OCI-LY3 (cell line): ENCODE measurements around the gene VWA3B.

Experiments used
- H2AFZ ChIP-seq: fragments of 200-600, 300-600 bp; shearing (Covaris generic); 2 replicates; pipeline ENCODE4 v1.6.0; 2014; ENCODE audit warnings: antibody characterized with exemption, low read depth, low read length
- H3K27ac ChIP-seq: fragments of 200-600, 300-600 bp; sonication (generic); 2 replicates; pipeline ENCODE4 v1.5.1; 2014; ENCODE audit warnings: mild to moderate bottlenecking, low read length, moderate library complexity, mixed read lengths
- H3K27me3 ChIP-seq: fragments of 200-600, 300-600 bp; sonication (generic); 2 replicates; pipeline ENCODE4 v1.6.1; 2014; ENCODE audit warnings: low read depth, low read length, mixed read lengths
- H3K36me3 ChIP-seq: fragments of 200-600, 300-600 bp; sonication (generic); replicated peaks from 2 replicates; pipeline ENCODE3; 2014; ENCODE audit warnings: low read depth, low read length, mixed read lengths
- H3K4me1 ChIP-seq: fragments of 300-600, 200-600 bp; sonication (generic); 2 replicates; pipeline ENCODE4 v1.6.1; 2014; ENCODE audit warnings: low read length, mixed read lengths
- H3K4me2 ChIP-seq: fragments of 200-600, 300-600 bp; sonication (generic); 2 replicates; pipeline ENCODE4 v1.6.1; 2014; ENCODE audit warnings: low read length, mixed read lengths
- H3K4me3 ChIP-seq: fragments of 300-600, 200-600 bp; sonication (generic); 2 replicates; pipeline ENCODE4 v1.5.1; 2014; ENCODE audit warnings: antibody characterized with exemption, mild to moderate bottlenecking, low read length, moderate library complexity
- H3K79me2 ChIP-seq: fragments of 300-600, 200-600 bp; shearing (Covaris generic); 2 replicates; pipeline ENCODE4 v1.6.1; 2014; ENCODE audit warnings: mild to moderate bottlenecking, low read length, mixed read lengths
- H3K9ac ChIP-seq: fragments of 300-600, 200-600 bp; shearing (Covaris generic); 2 replicates; pipeline ENCODE4 v1.6.0; 2014; ENCODE audit warnings: mild to moderate bottlenecking, low read length, moderate library complexity
- H3K9me3 ChIP-seq: fragments of 200-600, 300-600 bp; shearing (Covaris generic); 2 replicates; pipeline ENCODE4 v1.6.1; 2014; ENCODE audit warnings: low read length, mixed read lengths; ENCODE audit not compliant: insufficient read depth
- H4K20me1 ChIP-seq: fragments of 200-600, 300-600 bp; sonication (generic); 2 replicates; pipeline ENCODE4 v1.6.1; 2016; ENCODE audit warnings: low read length, mixed read lengths; ENCODE audit not compliant: insufficient read depth
- EZH2phosphoT487 ChIP-seq: fragments of 200-600 bp; shearing (Covaris generic); IDR thresholded peaks from 2 replicates; pipeline ENCODE4 v1.6.1; 2018; ENCODE audit warnings: antibody characterized with exemption, mixed run types, low read depth
- TF ChIP-seq, protein P1 (sequence below): fragments of 200-600, 300-600 bp; sonication (generic); IDR thresholded peaks from 2 replicates; pipeline ENCODE4 v1.5.1; 2014; ENCODE audit warnings: antibody characterized with exemption, low read length, low read depth

The VWA3B gene

DNA sequence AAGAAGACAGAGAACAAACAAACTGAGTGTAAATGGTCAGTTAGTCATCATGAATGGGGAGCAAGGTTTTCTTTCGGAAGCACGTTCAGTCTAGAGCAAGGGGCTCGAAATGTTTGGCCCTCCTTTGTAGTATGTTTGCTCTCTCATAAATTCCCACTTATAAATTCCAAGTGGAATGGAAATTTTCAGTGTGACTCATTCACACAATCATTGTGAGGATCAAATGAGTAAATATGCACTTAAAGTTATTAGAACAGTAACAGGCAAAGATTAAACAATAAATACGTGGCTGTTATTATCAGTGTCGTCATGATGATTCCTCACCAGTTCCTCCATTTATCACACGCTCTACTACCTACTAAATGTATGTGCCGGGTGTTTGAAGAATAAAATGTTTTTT lies 269.8 kb downstream of the VWA3B start:
- Histone ChIP-seq H3K36me3 (no peaks in the 10 kb centered on the region), H3K9me3 (no peaks in the 10 kb centered on the region), H4K20me1 (no peaks in the 10 kb centered on the region), H3K27me3 (no peaks in the 10 kb centered on the region), H3K4me2 (no peak overlapping the region), H2AFZ (no peak overlapping the region), H3K79me2 (no peaks in the 10 kb centered on the region), H3K27ac (no peak overlapping the region), H3K4me1 (no peaks in the 10 kb centered on the region), H3K9ac (no peak overlapping the region), H3K4me3 (no peak overlapping the region)
- TF ChIP-seq EZH2phosphoT487: no peak
- TF ChIP-seq, protein P1, sequence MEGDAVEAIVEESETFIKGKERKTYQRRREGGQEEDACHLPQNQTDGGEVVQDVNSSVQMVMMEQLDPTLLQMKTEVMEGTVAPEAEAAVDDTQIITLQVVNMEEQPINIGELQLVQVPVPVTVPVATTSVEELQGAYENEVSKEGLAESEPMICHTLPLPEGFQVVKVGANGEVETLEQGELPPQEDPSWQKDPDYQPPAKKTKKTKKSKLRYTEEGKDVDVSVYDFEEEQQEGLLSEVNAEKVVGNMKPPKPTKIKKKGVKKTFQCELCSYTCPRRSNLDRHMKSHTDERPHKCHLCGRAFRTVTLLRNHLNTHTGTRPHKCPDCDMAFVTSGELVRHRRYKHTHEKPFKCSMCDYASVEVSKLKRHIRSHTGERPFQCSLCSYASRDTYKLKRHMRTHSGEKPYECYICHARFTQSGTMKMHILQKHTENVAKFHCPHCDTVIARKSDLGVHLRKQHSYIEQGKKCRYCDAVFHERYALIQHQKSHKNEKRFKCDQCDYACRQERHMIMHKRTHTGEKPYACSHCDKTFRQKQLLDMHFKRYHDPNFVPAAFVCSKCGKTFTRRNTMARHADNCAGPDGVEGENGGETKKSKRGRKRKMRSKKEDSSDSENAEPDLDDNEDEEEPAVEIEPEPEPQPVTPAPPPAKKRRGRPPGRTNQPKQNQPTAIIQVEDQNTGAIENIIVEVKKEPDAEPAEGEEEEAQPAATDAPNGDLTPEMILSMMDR: no peak

DNA sequence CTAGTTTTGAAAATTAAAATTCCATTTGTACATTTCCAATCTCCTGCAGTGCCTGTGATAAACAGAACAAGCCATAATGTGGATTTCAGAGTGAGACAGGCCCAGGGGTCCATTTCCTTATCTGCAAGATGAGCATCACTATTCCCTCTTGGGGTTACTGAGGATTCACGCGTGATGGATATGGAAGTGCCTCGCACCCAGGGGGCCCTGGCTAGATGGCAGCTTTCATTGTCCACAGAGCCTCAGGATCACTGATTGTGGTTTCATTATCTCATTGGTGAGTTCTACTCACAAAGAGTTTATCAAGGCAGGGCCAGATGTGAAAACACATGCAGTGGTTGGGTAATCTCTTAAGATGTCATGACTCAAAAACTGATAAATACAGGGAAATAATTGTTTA lies 270.9 kb downstream of the VWA3B start:
- Histone ChIP-seq H3K79me2 (no peaks in the 10 kb centered on the region), H3K27ac (no peak overlapping the region), H3K4me2 (no peak overlapping the region), H3K4me3 (no peak overlapping the region), H4K20me1 (no peaks in the 10 kb centered on the region), H2AFZ (no peak overlapping the region), H3K9ac (no peak overlapping the region), H3K4me1 (no peaks in the 10 kb centered on the region), H3K36me3 (no peaks in the 10 kb centered on the region), H3K9me3 (no peaks in the 10 kb centered on the region), H3K27me3 (no peaks in the 10 kb centered on the region)
- TF ChIP-seq, protein P1: no peak
- no peak for TF ChIP-seq EZH2phosphoT487

DNA sequence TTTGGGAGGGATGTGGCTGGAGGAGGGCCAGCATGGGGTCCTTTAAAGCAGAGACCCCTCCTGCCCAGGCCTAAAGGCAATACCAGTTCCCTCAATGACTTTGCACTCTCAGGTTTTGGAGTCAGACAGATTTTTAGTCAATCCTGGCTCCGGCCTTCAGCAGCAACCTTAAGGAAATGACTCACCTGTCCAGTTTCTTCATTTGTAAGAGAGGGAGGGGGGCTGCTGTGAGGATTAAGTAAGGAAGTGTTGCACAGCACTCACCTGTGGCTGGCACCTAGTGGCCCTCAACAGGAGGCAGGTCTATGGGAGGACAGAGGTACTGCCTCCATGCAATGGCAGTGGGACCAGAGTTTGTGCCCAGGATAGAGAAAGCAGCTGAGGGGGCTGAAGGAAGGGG lies 273.0 kb downstream of the VWA3B start:
- Histone ChIP-seq H3K27me3 (peaks cover 3% of the 10 kb centered on the region; the same call in 1 of the 2 replicates), H3K79me2 (no peaks in the 10 kb centered on the region), H3K9ac (no peak overlapping the region), H3K27ac (no peak overlapping the region), H4K20me1 (no peaks in the 10 kb centered on the region), H3K4me3 (no peak overlapping the region), H3K9me3 (no peaks in the 10 kb centered on the region), H3K36me3 (no peaks in the 10 kb centered on the region), H3K4me2 (no peak overlapping the region), H3K4me1 (no peaks in the 10 kb centered on the region), H2AFZ (no peak overlapping the region)
- no peak for TF ChIP-seq EZH2phosphoT487
- TF ChIP-seq, protein P1: no peak
